Astrocyte of the spinal cord (primary cell): Measurements from ENCODE around the gene ZNF44.

Experiments used
- DNase-seq: peaks from one replicate; pipeline ENCODE4 v3.0.0; 2011; ENCODE audit warnings: low read depth, low spot score
- H3K4me3 ChIP-seq: 2 replicates; pipeline ENCODE4 v1.5.1; 2011; ENCODE audit warnings: low read depth, mild to moderate bottlenecking, low read length, moderate library complexity
- CTCF ChIP-seq: IDR thresholded peaks from 2 replicates; pipeline ENCODE4 v1.5.1; 2012; ENCODE audit warnings: low read depth, mild to moderate bottlenecking, low read length, inconsistent platforms
- in situ Hi-C: cut with HindIII; loops from 2 replicates; pipeline ENCODE4 v1.10.0; 2017; ENCODE audit warnings: low sequenced_read_pairs

Gene ZNF44

DNA sequence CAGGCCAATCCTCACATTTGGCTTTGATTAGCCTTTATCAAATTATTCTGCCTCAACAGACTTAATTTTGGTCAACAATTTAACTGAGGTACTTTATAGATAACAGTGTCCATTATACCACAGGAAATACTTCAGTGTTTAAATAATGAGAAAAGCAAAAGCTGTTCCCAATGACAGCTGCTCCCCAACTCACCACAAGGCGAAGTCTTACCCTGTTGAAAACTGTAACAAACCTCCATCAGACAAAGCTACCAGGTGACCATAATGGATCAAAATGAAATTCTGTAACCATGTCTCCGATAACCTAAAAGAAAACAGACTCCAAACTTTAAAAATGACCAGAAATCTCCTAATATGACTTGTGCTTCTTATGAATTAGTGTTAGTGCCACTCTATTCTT lies 50.3 kb downstream of the ZNF44 start:
- in situ Hi-C loops: no loop called here
- no peak overlapping the region for H3K4me3 ChIP-seq
- no peak for DNase-seq
- TF ChIP-seq CTCF: no peak

- DNase-seq: no peak
- TF ChIP-seq CTCF: no peak
- no peak overlapping the region for H3K4me3 ChIP-seq
- in situ Hi-C loops: no loop called here
Measured at GRCh38 chr19:12237143-12237839, 57.4 kb downstream of the ZNF44 start.

DNA sequence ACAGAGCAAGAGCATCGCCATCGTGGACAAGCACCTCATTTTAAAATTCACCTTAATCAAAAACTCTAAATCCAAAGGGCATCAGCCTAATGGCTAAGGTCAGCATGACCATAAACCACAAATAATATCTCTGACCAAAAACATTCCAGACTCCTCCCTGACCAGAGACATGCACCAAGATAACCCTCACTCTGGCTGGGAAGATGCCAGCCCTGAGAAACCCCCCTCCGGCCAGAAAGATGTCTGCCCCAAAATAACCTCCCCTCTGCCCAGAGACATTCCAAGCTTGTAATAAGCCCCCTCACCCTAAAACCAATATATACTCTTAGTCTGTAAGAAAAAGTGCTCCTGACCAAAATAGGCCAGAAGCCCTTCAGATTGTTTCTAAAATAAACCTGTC lies 61.7 kb downstream of the ZNF44 start:
- H3K4me3 ChIP-seq: no peak overlapping the region
- DNase-seq: no peak
- TF ChIP-seq CTCF: no peak
- in situ Hi-C loops: no loop called here

GRCh38 chr19:12230751-12231733 lies 63.6 kb downstream of the ZNF44 start:
- TF ChIP-seq CTCF: no peak
- in situ Hi-C loops: no loop called here
- H3K4me3 ChIP-seq: no peak overlapping the region
- no peak for DNase-seq

- no peak for DNase-seq
- TF ChIP-seq CTCF: no peak
- in situ Hi-C loops: no loop called here
- no peak overlapping the region for H3K4me3 ChIP-seq
Measured at GRCh38 chr19:12229990-12230389, 64.7 kb downstream of the ZNF44 start.

GRCh38 chr19:12224676-12225075 lies 70.0 kb downstream of the ZNF44 start:
- in situ Hi-C loops: no loop called here
- no peak for DNase-seq
- H3K4me3 ChIP-seq: no peak overlapping the region
- TF ChIP-seq CTCF: no peak
